PC-9 (cell line): ENCODE data around the gene FH. TPM values are rescaled to one million over a fixed set of nuclear protein-coding genes. Genes with fewer than 3 reads are reported as not detected.

ENCODE experiments used
- BruUV-seq: library from RNA; stranded (reverse); fragments of 400-500 nt; replicated peaks from 2 replicates; lab custom pipeline; 2021; lab: Mats Ljungman, UMichigan
- CTCF ChIA-PET: fragments of 300-600 bp; sonication (Branson Sonifier 250); formaldehyde crosslinking; loops from one replicate; lab custom pipeline; 2022; ENCODE audit warnings: antibody characterized with exemption; lab: Charles Lee
- POLR2A ChIA-PET: fragments of 300-600 bp; sonication (Branson Sonifier 250); formaldehyde crosslinking; loops from one replicate; lab custom pipeline; 2022; ENCODE audit warnings: antibody characterized with exemption; ENCODE audit not compliant: unreplicated experiment; lab: Charles Lee
- DNase-seq, 2 experiments: peaks; one replicate each; pipeline versions ENCODE4 v3.0.0 to v3.0.0-alpha.2; 2015 to 2022; ENCODE audit warnings: mixed read lengths in 1 of 2
- H2AFZ ChIP-seq: fragments of 200-600 bp; sonication (generic); 2 replicates; pipeline ENCODE4 v1.8.1; 2017; ENCODE audit warnings: antibody characterized with exemption
- H3F3A ChIP-seq: fragments of 200-600 bp; sonication (generic); 2 replicates; pipeline ENCODE4 v1.8.1; 2017; ENCODE audit warnings: antibody characterized with exemption, mild to moderate bottlenecking, low read depth; ENCODE audit not compliant: insufficient read depth
- H3K27ac ChIP-seq: fragments of 200-600 bp; sonication (generic); 2 replicates; pipeline ENCODE4 v1.6.1; 2016; ENCODE audit warnings: mixed run types
- H3K27me3 ChIP-seq: fragments of 200-600 bp; sonication (generic); 2 replicates; pipeline ENCODE4 v1.6.1; 2016; ENCODE audit warnings: low read depth, mixed run types; ENCODE audit not compliant: insufficient read depth
- H3K36me3 ChIP-seq: fragments of 200-600 bp; sonication (generic); 2 replicates; pipeline ENCODE4 v1.6.1; 2016; ENCODE audit warnings: low read depth, mixed run types
- H3K4me1 ChIP-seq: fragments of 200-600 bp; sonication (generic); replicated peaks from 2 replicates; pipeline ENCODE4 v1.6.1; 2016; ENCODE audit warnings: mixed run types; ENCODE audit not compliant: insufficient read depth
- H3K4me2 ChIP-seq: fragments of 200-600 bp; sonication (generic); 2 replicates; pipeline ENCODE4 v1.6.1; 2017; ENCODE audit warnings: mixed run types
- H3K4me3 ChIP-seq: fragments of 200-600 bp; sonication (generic); 2 replicates; pipeline ENCODE4 v1.6.1; 2016; ENCODE audit warnings: mixed run types
- H3K79me2 ChIP-seq: fragments of 200-600 bp; sonication (generic); 2 replicates; pipeline ENCODE4 v1.6.1; 2017; ENCODE audit warnings: low read depth, mixed run types
- H3K9me2 ChIP-seq: fragments of 200-600 bp; sonication (generic); 2 replicates; pipeline ENCODE4 v1.8.1; 2017; ENCODE audit warnings: mild to moderate bottlenecking; ENCODE audit not compliant: insufficient read depth
- H3K9me3 ChIP-seq: fragments of 200-600 bp; sonication (generic); 2 replicates; pipeline ENCODE4 v1.8.1; 2016; ENCODE audit warnings: low read depth; ENCODE audit not compliant: insufficient read depth
- H4K20me1 ChIP-seq: fragments of 200-600 bp; sonication (generic); 2 replicates; pipeline ENCODE4 v1.8.1; 2017; ENCODE audit not compliant: insufficient read depth
- CTCF ChIP-seq: fragments of 200-600 bp; sonication (generic); conservative IDR thresholded peaks from 2 replicates; pipeline ENCODE4 v1.6.1; 2017; ENCODE audit warnings: mixed run types, antibody characterized with exemption, mild to moderate bottlenecking, moderate library complexity
- EZH2 ChIP-seq: fragments of 200-600 bp; sonication (generic); IDR thresholded peaks from 2 replicates; pipeline ENCODE4 v1.8.0; 2017; ENCODE audit warnings: antibody characterized with exemption, low read depth
- intact Hi-C: fragments of 100-400 bp; cut with micrococcal nuclease; formaldehyde crosslinking; loops from one replicate; pipeline ENCODE4 v1.10.0; 2022; ENCODE audit not compliant: unreplicated experiment
- total RNA-seq: library from RNA; stranded (reverse); gene quantifications from 2 replicates; pipeline ENCODE4 v1.2.3, GENCODE V29; 2021

FH gene
- total RNA-seq, 1 experiment from 2014 or later = 88.3 TPM

- no peaks in the 10 kb centered on the region for H3K36me3 ChIP-seq
- H3K27me3 ChIP-seq = no peaks in the 10 kb centered on the region
- no peaks in the 10 kb centered on the region for H4K20me1 ChIP-seq
- H3K4me2 ChIP-seq = no peak overlapping the region
- ChIA-PET POLR2A (no interaction called here), CTCF (interaction anchor here (0.8 kb wide), 1 partner anchor 701 kb away, joined by 8 read pairs; no protein-coding TSS in a partner anchor)
- H3K9me3 ChIP-seq = no peaks in the 10 kb centered on the region; the same call in 1 of the 2 replicates
- no peaks in the 10 kb centered on the region for H3K79me2 ChIP-seq
- H3K27ac ChIP-seq = no peak overlapping the region
- TF ChIP-seq EZH2 (no peak), CTCF (no peak)
- no peak for DNase-seq
- peaks cover 22% of the 10 kb centered on the region for H3K4me1 ChIP-seq
- intact Hi-C loops = no loop called here
- BruUV-seq = no TSS peak
- peaks cover 12% of the 10 kb centered on the region for H3F3A ChIP-seq
- H3K4me3 ChIP-seq = no peak overlapping the region
- no peaks in the 10 kb centered on the region for H3K9me2 ChIP-seq
- no peak overlapping the region for H2AFZ ChIP-seq
Observed at GRCh38 chr1:241485145-241485544, 34.4 kb downstream of the FH start.

GRCh38 chr1:241482761-241483250 lies 36.7 kb downstream of the FH start:
- Histone ChIP-seq H3K27me3 (no peaks in the 10 kb centered on the region), H3K36me3 (no peaks in the 10 kb centered on the region), H3K9me3 (no peaks in the 10 kb centered on the region; the same call in 1 of the 2 replicates), H2AFZ (no peak overlapping the region), H3K27ac (peak overlapping the region; percentile 46), H3F3A (peaks cover 12% of the 10 kb centered on the region), H3K9me2 (no peaks in the 10 kb centered on the region), H3K4me2 (peak overlapping the region; percentile 46), H3K79me2 (no peaks in the 10 kb centered on the region), H4K20me1 (no peaks in the 10 kb centered on the region), H3K4me1 (peaks cover 22% of the 10 kb centered on the region), H3K4me3 (no peak overlapping the region)
- ChIA-PET POLR2A (no interaction called here), CTCF (no interaction called here)
- intact Hi-C loops = no loop called here
- no peak for TF ChIP-seq EZH2
- TF ChIP-seq CTCF = no peak
- DNase-seq = peak in 1 of 2 experiments; percentile 80
- BruUV-seq = no TSS peak

- Histone ChIP-seq H3K9me2 (no peaks in the 10 kb centered on the region), H3K27ac (no peak overlapping the region), H3F3A (peaks cover 12% of the 10 kb centered on the region), H3K9me3 (peaks cover 5% of the 10 kb centered on the region; the same call in 1 of the 2 replicates), H3K79me2 (no peaks in the 10 kb centered on the region), H4K20me1 (no peaks in the 10 kb centered on the region), H3K27me3 (no peaks in the 10 kb centered on the region), H3K36me3 (no peaks in the 10 kb centered on the region), H3K4me1 (peaks cover 22% of the 10 kb centered on the region), H2AFZ (no peak overlapping the region), H3K4me2 (no peak overlapping the region), H3K4me3 (no peak overlapping the region)
- TF ChIP-seq CTCF (no peak), EZH2 (no peak)
- no peak for DNase-seq
- ChIA-PET POLR2A (no interaction called here), CTCF (no interaction called here)
- intact Hi-C loops = no loop called here
- no TSS peak for BruUV-seq
Observed at GRCh38 chr1:241479294-241479693, 40.3 kb downstream of the FH start.
